CD4-positive, alpha-beta T cell treated with Interleukin-4 for 4 hours (primary cell): ENCODE data around the gene UNKL.

ENCODE experiments used
- DNase-seq: peaks from one replicate; pipeline ENCODE4 v3.0.0-alpha.2; 2020

The UNKL gene

DNA sequence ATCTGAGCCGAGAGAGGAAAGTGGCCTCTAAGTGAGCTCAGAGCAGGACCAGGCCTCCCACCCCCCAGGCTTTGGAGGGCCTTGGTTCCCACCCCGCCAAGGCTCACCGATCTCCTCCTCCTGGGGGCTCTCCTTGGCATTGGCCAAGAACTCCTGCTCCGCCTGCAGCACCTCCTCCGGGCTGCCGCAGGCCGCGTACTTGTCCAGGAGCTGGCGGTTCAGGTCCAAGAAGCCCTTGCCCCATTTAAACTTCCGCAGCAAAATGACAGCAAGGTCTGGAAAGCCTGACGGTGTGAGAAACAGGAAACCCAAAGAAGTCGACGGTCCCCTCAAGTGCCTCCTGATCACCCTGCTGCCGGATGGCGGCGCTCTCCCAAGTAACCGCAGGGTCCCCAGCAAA is 64.6 kb downstream of the UNKL start:
- no peak for DNase-seq

DNA sequence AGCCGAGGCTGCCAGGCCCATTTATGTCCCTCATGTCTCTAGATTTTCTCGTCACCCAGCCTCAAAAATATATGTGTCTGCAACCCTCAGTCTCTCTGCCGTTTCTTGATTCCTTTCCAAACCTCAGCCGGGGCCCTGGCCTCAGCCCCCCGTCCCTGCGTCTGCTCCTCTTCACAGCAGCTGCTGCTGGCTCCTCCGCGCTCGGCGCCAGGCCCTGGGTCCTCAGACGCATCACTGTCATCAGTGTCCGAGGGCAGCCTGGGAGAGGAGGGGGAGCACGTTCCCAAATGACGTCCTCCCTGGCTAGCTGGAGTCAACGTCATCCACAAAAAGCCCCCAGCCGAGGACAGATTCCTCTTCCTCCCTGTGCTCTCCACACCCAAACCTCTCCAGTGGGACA is 65.2 kb downstream of the UNKL start:
- no peak for DNase-seq

DNA sequence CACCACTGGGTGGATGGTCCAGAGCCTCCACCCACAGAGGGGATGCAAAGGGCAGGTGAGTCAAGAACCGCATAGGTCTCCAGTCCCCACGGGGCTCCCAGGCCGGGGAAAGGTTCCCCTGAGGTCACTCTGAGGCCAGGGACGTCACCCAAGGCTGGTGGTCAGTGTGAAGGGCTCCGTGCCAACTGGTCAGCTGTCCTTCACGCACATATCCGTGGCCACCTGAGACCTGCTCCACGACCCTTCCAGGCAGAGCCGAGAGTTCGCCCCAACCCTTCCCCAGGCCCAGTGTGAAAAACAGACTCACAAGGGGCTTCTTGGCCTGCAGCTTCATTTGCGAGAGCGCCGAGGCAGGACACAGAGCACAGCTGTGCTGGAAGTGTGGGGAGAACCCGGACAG is 65.6 kb downstream of the UNKL start:
- no peak for DNase-seq

DNA sequence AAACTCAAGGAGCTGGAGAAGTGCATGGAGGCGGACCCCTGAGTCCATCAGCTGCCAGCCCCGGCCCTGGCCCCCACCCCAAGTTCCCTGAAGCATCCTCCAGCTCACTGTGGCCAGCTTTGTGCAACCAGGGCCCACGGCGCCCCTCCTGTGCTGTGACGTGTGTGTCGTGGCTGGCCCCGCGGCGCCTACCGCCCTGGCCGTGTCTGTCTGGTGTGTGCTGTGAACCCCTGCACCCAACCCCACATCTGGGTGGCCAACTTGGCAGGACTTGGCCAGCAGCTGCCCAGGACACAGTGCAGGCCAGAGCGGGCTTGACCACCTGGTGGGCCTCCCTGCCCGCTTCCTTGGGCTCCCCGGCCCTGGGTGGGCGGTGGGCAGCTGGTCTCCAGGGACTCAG is 66.1 kb downstream of the UNKL start:
- DNase-seq, result no peak

DNA sequence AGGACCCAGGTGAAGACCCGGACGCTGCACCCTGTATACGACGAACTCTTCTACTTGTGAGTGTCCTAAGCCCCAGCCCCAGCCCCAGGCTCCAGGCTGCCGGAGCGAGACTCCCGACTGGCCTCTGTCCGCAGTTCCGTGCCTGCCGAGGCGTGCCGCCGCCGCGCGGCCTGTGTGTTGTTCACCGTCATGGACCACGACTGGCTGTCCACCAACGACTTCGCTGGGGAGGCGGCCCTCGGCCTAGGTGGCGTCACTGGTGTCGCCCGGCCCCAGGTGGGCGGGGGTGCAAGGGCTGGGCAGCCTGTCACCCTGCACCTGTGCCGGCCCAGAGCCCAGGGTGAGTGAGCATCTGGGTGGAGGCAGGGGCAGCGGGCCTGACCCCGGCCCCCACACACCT is 66.5 kb downstream of the UNKL start:
- no peak for DNase-seq

DNA sequence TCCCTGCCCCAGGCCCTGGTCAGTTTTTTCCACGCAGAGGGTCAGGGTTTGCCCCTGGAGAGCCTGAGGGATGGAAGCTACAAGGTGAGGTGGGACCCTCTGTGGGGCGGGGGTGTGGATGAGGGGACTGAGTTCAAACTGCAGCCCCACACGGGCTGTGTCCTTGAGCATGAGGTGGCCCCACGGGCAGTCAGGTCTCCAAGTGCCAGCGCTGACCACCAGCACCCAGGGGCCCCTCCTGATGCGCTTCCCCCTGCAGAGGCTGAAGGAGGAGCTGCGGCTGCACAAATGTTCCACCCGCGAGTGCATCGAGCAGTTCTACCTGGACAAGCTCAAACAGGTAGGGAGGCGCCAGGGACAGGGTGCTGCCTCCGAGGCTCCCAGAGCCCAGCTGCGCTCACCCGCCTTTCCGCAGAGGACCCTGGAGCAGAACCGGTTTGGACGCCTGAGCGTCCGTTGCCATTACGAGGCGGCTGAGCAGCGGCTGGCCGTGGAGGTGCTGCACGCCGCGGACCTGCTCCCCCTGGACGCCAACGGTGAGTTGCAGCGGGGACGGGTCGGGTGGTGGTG is 67.1 kb downstream of the UNKL start:
- no peak for DNase-seq

DNA sequence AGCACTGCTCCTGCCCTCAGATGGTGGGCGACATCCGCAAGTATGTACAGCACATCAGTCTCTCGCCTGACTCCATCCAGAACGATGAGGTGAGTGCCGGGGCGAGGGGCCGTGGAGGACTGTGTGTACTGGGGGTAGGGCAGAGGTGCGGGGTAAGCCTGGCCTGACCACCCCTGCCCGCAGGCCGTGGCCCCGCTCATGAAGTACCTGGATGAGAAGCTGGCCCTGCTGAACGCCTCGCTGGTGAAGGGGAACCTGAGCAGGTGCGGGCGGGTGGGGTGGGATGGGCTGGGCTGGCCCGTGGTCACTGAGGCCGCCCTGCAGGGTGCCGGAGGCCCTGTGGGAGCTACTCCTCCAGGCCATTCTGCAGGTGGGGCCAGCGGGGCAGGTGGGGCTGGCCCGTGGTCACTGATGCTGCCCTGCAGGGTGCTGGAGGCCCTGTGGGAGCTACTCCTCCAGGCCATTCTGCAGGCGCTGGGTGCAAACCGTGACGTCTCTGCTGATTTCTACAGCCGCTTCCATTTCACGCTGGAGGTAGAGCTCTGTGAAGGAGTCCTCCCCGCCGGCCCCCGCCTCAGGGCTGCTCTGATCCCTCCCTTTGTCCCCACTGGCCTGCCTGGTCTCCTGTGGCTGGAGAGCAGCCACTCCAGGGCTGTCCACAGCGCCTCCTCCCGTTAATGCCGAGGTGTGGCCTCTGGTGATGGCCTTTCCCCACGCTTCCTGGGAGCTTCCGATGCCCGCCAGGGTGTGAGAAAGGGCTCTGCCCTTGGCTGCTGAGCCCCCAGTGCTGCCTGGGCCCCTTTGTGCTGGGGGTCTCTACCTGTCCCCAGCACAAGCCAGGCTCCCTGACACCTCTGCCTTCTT is 67.8 kb downstream of the UNKL start:
- no peak for DNase-seq

DNA sequence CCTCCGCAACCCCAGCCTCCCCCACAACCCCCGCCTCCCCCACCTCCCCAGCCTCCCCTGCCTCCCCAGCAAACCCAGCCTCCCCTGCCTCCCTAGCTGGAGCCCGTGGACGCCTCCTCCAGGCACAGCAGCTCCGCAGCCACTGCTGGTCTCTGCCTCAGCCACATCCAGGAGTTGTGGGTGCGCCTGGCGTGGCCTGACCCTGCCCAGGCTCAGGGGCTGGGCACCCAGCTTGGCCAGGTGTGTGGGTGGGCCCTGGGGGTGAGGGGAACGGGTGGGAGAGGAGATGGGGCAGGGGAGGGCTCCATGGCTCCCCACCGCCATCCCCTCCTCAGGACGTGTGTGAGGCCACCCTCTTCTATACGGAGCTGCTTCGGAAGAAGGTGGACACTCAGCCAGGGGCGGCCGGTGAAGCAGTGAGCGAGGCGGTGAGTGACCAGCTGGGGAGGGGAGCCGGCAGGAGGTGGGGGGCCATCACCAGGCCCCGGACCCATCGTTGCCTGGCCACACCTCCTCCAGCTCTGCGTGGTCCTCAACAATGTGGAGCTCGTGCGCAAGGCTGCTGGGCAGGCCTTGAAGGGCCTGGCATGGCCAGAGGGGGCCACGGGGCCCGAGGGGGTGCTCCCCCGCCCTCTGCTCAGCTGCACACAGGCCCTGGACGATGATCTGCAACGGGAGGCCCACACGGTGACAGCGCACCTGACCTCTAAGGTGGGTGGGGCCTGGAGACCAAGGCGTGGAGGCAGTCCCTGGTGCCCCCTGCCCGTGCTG is 68.7 kb downstream of the UNKL start:
- no peak for DNase-seq

DNA sequence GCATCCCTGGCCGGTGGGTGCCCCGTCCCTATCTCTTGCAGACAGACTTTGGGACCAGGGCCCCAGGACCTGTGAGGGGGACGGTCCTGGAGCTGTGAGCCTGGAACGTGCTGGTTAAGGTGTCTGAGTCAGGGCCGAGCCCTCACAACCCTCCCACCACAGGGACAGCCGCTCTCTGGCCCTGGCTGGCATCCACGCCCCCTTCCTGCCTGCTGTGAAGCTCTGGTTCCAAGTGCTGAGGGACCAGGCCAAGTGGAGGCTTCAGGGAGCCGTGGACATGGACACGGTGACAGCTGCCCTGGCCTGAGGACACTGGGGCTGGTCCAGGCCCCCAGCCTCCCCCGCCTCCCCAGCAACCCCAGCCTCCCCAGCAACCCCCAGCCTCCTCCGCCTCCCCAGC is 69.4 kb downstream of the UNKL start:
- DNase-seq, result no peak

DNA sequence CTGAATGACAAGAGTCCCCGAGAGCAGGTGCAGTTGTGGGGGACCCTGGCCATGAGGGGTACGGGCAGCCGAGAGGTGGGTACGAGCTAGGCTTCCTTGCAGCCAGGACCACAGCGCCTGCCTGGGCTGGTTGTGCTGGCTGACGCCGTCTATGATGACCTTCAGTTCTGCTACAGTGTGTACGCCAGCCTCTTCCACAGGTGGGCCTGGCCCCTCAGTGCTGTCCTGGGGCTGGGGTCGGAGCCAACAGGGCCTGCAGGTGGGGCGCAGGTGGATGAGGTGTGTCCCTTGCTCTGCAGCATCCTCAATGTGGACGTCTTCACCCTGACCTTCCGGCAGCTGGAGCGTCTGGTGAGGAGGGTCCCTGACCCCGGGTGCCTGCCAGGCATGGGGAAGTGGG is 70.0 kb downstream of the UNKL start:
- no peak for DNase-seq

DNA sequence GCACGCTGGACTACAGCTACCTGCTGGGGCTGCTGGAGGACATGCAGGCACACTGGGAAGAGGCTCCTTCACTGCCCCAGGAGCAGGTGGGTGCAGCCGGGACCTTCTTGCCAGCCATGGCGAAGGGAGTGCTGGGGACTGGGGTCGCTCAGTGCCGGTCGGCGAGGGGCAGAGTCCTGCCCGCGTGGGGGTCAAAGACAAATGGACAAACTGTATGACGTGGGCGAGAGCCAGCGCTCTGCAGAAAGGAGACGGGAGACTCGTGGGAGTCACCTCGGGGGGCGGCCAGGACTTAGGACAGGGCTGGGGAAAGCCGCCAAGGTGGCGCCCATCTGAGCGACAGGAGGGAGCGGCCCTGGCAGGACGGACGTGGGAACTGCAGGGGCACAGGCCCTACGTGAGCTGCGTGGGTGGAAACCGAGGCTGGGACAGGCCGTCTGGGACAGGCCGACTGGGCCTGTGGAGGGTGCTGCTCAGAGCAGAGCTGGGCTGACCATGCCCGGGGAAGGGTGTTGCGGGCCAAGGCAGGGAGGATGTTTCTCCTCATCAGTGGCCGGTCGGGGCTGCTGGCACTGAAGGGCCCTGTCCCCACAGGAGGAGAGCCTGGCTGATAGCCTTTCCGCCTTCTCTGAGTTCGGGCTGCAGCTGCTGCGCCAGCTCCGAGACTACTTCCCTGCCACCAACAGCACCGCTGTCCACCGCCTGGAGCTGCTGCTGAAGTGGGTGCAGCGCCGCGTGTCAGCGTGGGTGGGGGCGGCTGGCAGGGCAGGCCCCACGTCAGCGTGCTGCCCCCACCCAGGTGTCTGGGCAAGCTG is 70.9 kb downstream of the UNKL start:
- DNase-seq, result no peak

DNA sequence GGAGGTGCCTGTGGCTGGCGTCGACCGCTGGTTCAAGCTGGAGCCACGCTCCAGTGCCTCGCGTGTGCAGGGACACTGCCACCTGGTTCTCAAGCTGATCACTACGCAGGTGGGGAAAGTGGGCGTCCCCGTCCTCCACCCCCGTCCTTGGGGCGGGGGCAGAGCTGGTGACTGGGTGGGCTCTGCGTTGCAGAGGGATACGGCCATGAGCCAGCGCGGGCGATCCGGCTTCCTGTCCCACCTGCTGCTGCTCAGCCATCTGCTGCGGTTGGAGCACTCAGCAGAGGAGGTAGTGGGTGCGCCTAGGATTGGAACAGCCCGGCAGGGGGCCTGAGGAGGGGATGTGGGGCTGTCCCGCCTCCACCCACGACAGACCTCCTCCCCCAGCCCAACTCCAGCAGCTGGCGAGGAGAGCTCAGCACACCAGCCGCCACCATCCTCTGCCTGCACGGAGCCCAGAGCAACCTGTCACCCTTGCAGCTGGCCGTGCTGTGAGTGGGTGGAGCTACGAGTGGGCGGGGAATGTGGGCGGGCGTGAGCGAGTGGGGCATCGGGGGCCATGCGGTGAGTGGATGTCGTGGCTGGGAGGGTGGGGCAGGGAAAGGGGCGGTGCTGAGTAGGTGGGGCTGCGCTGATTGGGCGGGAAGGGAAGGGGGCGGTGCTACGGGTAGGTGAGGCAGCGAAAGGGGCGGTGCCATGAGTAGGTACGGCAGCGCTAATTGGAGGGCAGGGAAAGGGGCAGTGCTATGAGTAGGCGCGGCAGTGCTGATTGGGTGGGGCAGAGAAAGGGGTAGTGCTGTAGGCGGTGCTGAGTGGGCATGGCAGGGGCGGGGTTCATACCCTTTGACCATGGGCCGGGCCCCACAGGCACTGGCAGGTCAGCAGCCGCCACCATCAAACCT is 71.7 kb downstream of the UNKL start:
- DNase-seq, result peak; percentile 97

DNA sequence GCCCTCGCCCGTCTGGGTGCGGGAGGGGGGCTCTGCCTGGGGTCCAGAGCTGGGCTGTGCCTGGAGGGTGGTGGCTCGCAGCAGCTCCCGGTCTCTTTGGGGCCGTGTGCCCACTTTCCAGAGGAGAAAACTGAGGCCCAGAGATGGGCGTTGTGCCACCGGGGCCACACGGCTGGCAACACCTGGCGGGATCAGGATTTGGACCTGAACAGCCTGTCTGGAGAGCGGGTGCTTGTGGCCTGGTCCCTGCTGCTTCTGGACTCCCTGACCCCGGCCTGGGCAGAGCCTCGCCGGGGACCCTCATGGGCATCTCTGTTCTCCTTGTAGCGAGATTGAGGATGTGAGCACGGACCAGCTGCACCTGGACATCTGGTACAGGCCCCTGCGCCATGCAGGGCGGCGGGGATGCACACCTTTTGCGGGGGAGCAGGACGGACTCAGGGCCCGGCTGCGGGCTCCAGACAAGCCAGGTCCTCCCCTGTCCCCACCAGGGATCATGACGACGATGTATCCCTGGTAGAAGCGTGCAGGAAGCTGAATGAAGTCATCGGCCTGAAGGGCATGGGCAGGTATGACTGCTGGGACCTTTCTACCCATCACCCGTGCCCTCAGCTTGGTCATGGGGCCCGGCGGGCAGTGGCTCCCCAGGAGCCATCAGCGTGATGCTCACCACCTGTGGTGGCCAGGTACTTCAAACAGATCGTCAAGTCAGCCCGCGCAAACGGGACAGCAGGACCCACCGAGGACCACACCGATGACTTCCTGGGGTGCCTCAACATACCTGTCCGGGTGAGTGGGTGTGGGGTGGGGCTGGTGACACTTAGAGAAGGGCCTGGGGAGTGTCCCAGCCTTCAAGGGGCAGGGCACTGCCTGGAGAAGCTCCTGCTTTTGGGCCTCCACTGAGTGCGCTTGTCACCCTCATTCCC is 72.7 kb downstream of the UNKL start:
- no peak for DNase-seq

DNA sequence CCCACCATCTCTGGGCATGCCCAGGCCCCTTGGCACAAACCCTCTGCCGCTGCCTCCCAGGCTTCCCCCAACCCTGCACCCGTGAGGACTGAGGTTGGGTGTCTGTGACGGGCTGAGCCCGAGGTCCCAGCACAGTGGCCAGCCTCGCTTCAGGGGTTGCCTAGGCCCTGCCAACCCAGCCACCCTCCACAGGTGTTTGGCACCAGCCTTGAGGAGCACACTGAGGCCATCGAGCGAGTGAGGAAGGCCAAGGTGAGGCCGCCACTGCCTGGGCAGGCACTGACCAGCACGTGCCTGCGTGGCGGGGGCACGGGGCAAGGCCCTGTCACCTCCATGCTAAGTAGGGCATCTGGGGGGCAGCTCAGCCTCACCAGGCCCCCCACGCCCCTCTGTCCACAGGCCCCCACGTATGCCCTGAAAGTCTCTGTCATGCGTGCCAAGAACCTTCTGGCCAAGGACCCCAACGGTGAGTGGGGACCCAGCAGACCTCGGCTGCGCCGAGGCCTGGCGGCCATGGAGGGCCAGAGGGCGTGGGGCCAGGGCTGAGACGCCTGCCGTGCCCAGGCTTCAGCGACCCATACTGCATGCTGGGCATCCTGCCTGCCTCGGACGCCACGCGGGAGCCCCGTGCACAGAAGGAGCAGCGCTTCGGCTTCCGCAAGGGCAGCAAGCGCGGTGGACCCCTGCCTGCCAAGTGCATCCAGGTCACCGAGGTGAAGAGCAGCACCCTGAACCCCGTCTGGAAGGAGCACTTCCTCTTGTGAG is 73.6 kb downstream of the UNKL start:
- no peak for DNase-seq

DNA sequence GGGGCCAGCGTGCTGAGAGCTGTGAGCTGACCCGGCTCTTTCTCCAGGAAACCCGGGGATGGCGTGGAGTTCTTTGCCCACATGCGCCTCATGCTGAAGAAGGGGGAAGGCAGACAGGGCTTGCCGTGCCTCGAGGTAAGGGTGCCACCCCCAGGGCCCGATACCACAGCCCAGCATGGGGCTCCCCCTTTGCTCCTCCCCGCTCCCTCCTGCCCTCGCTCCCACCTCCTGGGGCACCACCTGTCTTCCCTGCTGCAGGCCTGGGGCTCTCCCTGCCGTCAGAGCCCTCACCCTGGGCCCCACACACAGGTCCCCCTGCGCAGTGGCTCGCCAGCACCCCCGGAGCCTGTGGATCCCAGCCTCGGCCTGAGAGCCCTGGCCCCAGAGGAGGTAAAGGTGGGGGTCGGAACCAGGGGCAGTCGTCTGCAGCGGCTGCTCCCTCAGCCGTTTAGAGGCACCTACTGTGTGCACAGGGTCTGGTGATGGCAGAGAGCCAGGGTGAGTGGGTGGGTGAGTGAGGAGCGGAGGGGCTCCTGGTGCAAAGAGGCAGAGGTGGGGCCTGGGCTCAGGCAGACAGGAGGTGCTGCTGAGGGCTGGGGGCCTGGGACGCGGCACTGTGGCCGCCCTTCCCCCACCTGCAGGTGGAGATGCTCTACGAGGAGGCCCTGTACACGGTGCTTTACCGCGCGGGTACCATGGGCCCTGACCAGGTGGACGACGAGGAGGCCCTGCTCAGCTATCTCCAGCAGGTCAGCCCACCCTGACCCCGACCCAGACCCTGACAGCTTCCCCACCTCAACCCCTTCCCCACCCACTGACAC is 75.4 kb downstream of the UNKL start:
- no peak for DNase-seq

DNA sequence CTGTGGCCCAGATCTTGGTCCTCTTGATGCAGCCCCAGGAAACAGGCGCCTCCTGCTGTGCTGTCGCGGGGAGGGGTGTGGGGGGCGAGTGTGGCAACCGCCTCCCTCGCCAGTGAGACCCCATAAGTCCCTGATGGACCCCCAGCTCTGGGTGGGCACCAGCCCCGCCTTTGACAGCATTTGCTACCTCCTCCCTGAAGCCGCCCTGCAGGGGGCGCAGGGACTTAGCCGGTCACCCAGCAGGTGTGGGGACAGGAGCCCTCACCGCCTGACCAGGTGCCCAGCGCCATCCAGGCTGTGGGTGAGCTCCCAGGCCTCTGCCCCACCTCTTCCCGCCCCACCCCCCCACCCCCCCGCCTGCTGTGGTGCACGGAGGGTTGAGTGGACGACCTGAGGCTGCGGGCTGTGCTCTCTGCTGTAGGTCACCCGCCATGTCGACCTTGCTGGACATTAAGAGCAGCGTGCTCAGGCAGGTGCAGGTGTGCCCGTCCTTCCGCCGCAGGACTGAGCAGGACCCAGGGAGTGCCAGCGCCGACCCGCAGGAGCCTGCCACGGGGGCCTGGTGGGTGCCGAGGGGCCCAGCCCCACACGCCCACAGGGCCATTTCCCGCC is 76.3 kb downstream of the UNKL start:
- DNase-seq, result no peak

DNA sequence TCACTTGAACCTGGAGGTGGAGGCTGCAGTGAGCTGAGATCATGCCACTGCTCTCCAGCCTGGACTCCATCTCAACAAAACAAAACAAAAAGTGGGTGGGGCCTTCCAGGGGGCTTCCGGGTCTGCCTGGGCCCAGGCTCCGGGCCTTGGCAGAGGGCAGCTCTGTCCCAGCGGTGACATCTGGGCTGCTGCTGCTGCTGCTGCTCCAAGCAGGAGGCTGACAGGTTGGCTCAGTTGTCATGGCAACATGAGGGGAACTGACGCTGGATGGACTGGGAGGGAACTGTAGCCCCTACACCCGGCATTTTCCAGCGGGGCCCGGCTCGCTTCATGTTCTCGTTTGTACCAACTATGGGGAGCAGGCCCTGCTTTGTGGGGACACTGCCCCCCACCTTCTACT is 77.0 kb downstream of the UNKL start:
- DNase-seq, result no peak

DNA sequence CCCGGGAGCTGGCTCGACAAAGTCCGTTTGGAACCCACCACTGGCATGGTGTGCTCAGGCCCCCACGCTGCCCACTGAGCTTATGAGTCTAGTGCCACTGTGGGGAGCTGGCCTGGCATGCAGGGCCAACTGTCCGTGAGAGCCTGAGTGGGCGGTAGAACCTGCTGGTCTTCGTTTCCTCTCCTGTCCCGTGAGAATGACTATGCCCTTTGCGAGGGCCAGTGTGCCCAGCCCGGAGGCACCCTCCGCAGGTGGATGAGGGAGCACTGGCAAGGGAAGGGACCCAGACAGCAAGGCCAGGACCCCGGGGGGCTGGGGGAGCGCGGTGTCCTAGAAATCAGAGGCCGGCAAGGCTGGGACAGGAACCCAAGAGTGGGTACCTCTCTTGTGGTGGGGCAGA is 77.9 kb downstream of the UNKL start:
- DNase-seq, result no peak

DNA sequence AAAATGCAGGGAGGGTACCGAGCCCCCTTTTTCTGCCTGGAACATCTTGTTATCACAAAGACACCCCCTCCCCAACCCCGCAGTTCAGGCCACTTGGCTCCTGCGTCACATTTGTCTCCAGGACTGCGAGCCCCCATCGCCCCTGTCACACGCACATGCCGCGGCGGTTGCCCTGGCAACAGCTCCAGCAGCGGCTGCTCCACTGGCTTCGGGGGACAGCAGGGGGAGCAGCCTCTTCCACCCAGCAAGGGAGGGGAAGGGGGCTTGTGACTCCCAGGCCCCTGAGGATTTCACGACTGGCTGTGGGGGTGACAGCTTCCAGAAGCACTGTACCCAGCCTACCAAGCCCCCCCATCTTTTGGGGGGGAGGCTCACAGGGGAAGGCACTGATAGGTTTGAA is 78.5 kb downstream of the UNKL start:
- DNase-seq, result no peak
